Heart right ventricle (tissue), 16 donors: ENCODE measurements around the gene NUDT5. TPM values are rescaled to one million over a fixed set of nuclear protein-coding genes. Genes with fewer than 3 reads are reported as not detected.

Source experiments
- ATAC-seq, 8 donors: fragments of 200-7000 bp; cut with Tn5 transposase; one replicate each; pipeline ENCODE4 v1.9.1; 2020; ENCODE audit warnings: mild to moderate bottlenecking in 8 of 8, moderate library complexity in 8 of 8, moderate number of reproducible peaks in 1 of 8
- DNase-seq, 2 donors: peaks; one replicate each; pipeline ENCODE4 v3.0.0-alpha.2; 2020
- H3K27ac ChIP-seq, 10 donors: fragments of 200-600 bp; sonication (generic) in 2 of 10; one replicate each; pipeline versions ENCODE4 v1.5.0 to v1.8.0; 2020 to 2022; ENCODE audit warnings: mild to moderate bottlenecking in 3 of 10
- H3K27me3 ChIP-seq, 7 donors: fragments of 200-600 bp; one replicate each; pipeline ENCODE4 v1.8.0; 2021 to 2022; ENCODE audit warnings: mild to moderate bottlenecking in 2 of 7
- H3K36me3 ChIP-seq, 9 donors: fragments of 200-600 bp; sonication (generic) in 1 of 9; one replicate each; pipeline versions ENCODE4 v1.5.0 to v1.8.0; 2020 to 2022; ENCODE audit warnings: mild to moderate bottlenecking in 2 of 9
- H3K4me1 ChIP-seq, 9 donors: fragments of 200-600 bp; sonication (generic) in 1 of 9; one replicate each; pipeline versions ENCODE4 v1.5.0 to v1.8.0; 2020 to 2022; ENCODE audit warnings: mild to moderate bottlenecking in 4 of 9
- H3K4me3 ChIP-seq, 10 donors: fragments of 200-600 bp; sonication (generic) in 2 of 10; one replicate each; pipeline versions ENCODE4 v1.5.0 to v1.8.0; 2020 to 2022; ENCODE audit warnings: mild to moderate bottlenecking in 7 of 10, moderate library complexity in 2 of 10
- H3K9me3 ChIP-seq, 11 donors: fragments of 200-600 bp in 10 of 11; sonication (generic) in 2 of 11; one replicate each; pipeline versions ENCODE4 v1.5.0 to v1.8.0; 2013 to 2022; ENCODE audit warnings: mild to moderate bottlenecking in 2 of 11, control low read depth in 1 of 11, moderate library complexity in 1 of 11
- CTCF ChIP-seq, 9 donors: fragments of 200-600 bp; sonication (generic) in 2 of 9; IDR thresholded peaks; one replicate each; pipeline versions ENCODE4 v1.5.0 to v1.8.0; 2021 to 2022; ENCODE audit warnings: antibody characterized with exemption in 9 of 9, mild to moderate bottlenecking in 5 of 9, moderate library complexity in 1 of 9
- WGBS, 2 donors: extraction: QIAGEN DNeasy Blood & Tissue Kit; methylation state at CpG; one replicate each; pipeline ENCODE4 v1.1.7; 2013; ENCODE audit warnings: inconsistent platforms in 1 of 2; 5-methylcytosine and 5-hydroxymethylcytosine counted together
- intact Hi-C, 10 donors: fragments of 100-400 bp; cut with DNase I; formaldehyde crosslinking; loops; one replicate each; pipeline versions ENCODE4 v1.11.1 to v1.14.2; 2022
- polyA plus RNA-seq, 2 donors: library from polyadenylated mRNA; stranded (reverse); fragments of 200-250 nt; gene quantifications; one replicate each; pipeline ENCODE4 v1.2.3, GENCODE V29; 2013
- total RNA-seq, 10 donors: library from RNA; stranded (reverse); fragmentation: NEBNext Ultra II Directional in 3 of 10; extraction: Animal tissue kit (Norgen Biotek cat#: 25700) in 3 of 10; gene quantifications; one replicate each; pipeline versions ENCODE4 v1.2.1 to v1.2.4, GENCODE V29; 2021 to 2023
- donor health status: Arrhythmogenic right ventricular cardiomyopathy.
- donor health status: ischemic (EF 13 %, LVEDD 7.1; RV severe dilation, severe dysfunction).
- donor health status: healthy with polysubstance abuse.
- donor health status: DM: no; HTN: yes; CAD: no.
- donor health status: DM: no; HTN: no; CAD: no.
- donor health status: ischemic (EF 25% LVEDD 6.9; RV normal size, moderate dysfunction).
- donor health status: ischemic (EF 25% LVEDD 5.7; RV mildly dilated, moderate dysfunction).
- donor health status: healthy.
- donor health status: DM: yes; HTN: yes; CAD: no.
- donor health status: Ischemic cardiomyopathy.
- donor health status: ischemic (EF 35%, LVEDD 5.7; RV mildly dilated, moderate dysfunction).
- donor health status: nonischemic (EF 11% LVEDD 7.7; RV severe dilation, severe dysfunction).
- donor health status: DM: yes; HTN: yes; CAD: no.
- donor health status: PGD.
- donor health status: ischemic (EF 29% LVEDD 5.4; RV normal size, mild dysfunction).
- donor health status: nonischemic (EF 23%, LVEDD 6.1; RV moderate dilation, normal function).

The NUDT5 gene
- total and polyA plus RNA-seq, 12 donors, result 3.3 to 22.9 (median 7.7) TPM

- H3K9me3 ChIP-seq, result no peaks in the 10 kb centered on the region
- no peak for TF ChIP-seq CTCF (IDR thresholded peaks at IDR 0.05)
- H3K4me1 ChIP-seq, result peaks cover 0 to 21% (median 11%) of the 10 kb centered on the region in 9 donors
- no peak overlapping the region for H3K4me3 ChIP-seq
- intact Hi-C loops, result loop anchor here in 2 of 10 donors (5.0 kb wide), 2 partner anchors 495 to 500 kb away; no protein-coding TSS in a partner anchor
- ATAC-seq (no peak), DNase-seq (no peak)
- no peak overlapping the region for H3K27ac ChIP-seq
- no peaks in the 10 kb centered on the region for H3K27me3 ChIP-seq
- H3K36me3 ChIP-seq, result peaks cover 0 to 79% (median 31%) of the 10 kb centered on the region in 9 donors
- WGBS, 2 donors, result 95 to 96% methylated on average over 3 of the region's 3 CpGs
These were observed 16.8 kb upstream of the NUDT5 start for GRCh38 chr10:12212454-12212853.

- intact Hi-C loops, result no loop called here
- H3K27ac ChIP-seq, result no peak overlapping the region
- peaks cover 0 to 95% (median 27%) of the 10 kb centered on the region in 9 donors for H3K36me3 ChIP-seq
- WGBS, 2 donors, result 94 to 96% methylated on average over 5 of the region's 5 CpGs
- no peaks in the 10 kb centered on the region for H3K9me3 ChIP-seq
- DNase-seq (no peak), ATAC-seq (no peak)
- H3K4me1 ChIP-seq, result no peaks in the 10 kb centered on the region
- H3K4me3 ChIP-seq, result no peak overlapping the region
- H3K27me3 ChIP-seq, result no peaks in the 10 kb centered on the region
- no peak for TF ChIP-seq CTCF (IDR thresholded peaks at IDR 0.05)
These were observed 12.8 kb upstream of the NUDT5 start for GRCh38 chr10:12208460-12208859.

- no peak overlapping the region for H3K27ac ChIP-seq
- no peaks in the 10 kb centered on the region for H3K4me1 ChIP-seq
- DNase-seq (no peak), ATAC-seq (no peak)
- no peaks in the 10 kb centered on the region for H3K9me3 ChIP-seq
- no peaks in the 10 kb centered on the region for H3K27me3 ChIP-seq
- no peak for TF ChIP-seq CTCF (IDR thresholded peaks at IDR 0.05)
- WGBS, 2 donors, result 79 to 87% methylated on average over 3 of the region's 3 CpGs
- H3K4me3 ChIP-seq, result no peak overlapping the region
- peaks cover 0 to 98% (median 23%) of the 10 kb centered on the region in 9 donors for H3K36me3 ChIP-seq
- intact Hi-C loops, result no loop called here
These were observed 11.4 kb upstream of the NUDT5 start for GRCh38 chr10:12207114-12207513.

- H3K27ac ChIP-seq, result no peak overlapping the region
- no peak for TF ChIP-seq CTCF (IDR thresholded peaks at IDR 0.05)
- intact Hi-C loops, result no loop called here
- H3K4me1 ChIP-seq, result peaks cover 0 to 7% (median 0%) of the 10 kb centered on the region in 9 donors
- H3K9me3 ChIP-seq, result no peaks in the 10 kb centered on the region
- WGBS, 2 donors, result 88 to 93% methylated on average over 3 of the region's 3 CpGs
- DNase-seq, result no peak
- H3K27me3 ChIP-seq, result no peaks in the 10 kb centered on the region
- peaks cover 0 to 98% (median 6%) of the 10 kb centered on the region in 9 donors for H3K36me3 ChIP-seq
- H3K4me3 ChIP-seq, result no peak overlapping the region
- ATAC-seq, result no peak
These were observed 9.4 kb upstream of the NUDT5 start for GRCh38 chr10:12205082-12205481.
